ENCODE results near the gene CLEC3B.
"Not testable (repeated sequence)": the region's sequence is repeated elsewhere in the genome, so short reads cannot be mapped to it uniquely, and the experiment has no call there.

Gene CLEC3B

GRCh38 chr3:45075821-45076625 lies 49.9 kb downstream of the CLEC3B start:
- no peak for DNase-seq

DNA sequence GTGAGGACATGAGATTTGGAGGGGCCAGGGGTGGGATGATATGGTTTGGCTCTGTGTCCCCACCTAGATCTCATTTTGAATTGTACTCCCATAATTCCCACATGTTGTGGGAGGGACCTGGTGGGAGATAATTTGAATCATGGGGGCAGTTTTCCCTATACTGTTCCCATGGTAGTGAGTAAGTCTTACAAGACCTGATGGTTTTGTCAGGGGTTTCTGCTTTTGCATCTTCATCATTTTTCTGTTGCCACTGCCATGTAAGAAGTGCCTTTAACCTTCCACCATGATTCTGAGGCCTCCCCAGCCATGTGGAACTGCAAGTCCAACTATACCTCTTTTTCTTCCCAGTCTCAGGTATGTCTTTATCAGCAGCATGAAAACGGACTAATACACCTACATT lies 52.2 kb downstream of the CLEC3B start:
- DNase-seq, result not testable (repeated sequence)

- no peak for DNase-seq
Observed at GRCh38 chr3:45078910-45079522, 52.9 kb downstream of the CLEC3B start.

DNA sequence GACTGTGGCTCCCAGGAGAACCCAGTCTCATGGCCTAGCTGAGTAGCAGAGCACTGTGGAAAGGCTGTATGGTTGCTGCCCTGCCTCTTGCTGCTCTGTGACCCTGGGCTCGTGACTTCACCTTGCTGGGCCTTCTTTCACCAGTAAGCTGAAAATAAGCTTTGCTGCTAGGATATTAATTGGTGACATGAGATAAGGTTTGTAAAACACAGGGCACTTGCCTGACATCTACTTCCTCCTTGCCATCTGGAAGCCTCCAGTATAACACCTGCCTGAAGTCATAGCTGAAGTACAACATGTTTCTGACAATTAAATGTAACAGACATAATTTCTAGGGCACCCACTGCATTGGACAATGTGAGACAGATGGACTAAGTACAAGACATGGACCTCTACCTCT lies 53.6 kb downstream of the CLEC3B start:
- no peak for DNase-seq

DNA sequence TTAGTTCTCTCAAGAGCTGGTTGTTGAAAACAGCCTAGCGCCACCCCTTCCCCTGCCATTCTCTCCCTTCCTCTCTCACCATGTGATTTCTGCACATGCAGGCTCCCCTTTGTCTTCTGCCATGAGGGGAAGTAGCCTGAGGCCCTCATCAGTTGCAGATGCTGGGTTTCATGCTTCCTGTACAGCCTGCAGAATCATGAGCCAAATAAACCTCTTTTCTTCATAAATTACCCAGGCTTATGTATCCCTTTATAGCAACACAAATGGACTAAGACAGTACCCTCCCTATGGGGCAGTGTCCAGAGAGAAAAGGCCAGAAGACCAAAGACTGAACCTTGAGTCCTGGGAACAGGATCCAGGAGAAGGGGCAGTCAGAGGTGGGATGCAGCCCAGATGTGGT lies 54.7 kb downstream of the CLEC3B start:
- no peak for DNase-seq

DNA sequence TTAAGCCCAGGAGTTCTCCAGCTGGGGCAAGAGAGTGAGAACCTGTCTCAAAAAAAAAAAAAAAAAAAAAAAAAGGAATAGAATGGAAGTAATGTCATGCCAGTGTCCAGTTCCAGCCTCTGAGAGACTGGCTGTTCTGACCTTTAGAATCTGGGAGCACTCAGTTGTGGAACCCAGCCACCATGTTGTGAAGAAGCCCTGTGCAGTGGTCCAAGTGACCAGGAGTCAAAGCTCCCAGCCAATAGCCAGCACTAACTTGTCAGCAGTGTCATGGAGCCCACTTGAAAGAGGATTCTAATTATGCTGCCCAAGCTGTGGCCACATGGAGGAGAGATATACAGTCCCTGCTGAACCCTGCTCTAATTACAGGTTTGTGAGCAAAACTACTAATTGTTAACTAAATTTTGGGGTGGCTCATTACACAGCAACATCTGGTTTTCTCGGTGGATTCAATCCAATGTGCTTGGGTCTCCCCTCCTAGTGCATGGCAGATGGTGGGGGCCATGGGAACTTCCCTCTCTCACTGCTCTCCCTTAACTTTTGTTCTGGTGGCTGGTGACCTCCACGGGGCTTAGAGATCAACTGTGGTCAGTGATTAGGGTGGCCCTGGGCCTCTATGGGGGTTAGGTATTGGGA lies 55.5 kb downstream of the CLEC3B start:
- no peak for DNase-seq

DNA sequence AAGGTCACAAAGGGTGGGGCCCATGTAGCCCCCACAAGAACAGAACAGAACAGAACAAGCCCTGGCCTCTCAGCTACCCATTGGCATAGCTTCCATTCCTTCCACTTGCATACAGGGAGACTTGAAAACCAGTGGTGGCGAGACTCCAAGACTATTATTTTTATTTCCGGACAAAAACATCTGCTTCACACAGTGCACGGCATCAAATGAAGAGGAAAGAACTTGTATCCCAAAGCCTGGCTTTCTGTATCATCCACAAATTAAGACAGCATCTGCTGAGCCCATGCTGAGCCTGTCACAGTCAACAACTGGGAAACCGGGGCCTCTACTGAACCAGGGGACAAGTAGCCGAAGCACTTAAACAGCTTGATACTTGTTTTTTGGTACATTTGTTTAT lies 56.0 kb downstream of the CLEC3B start:
- no peak for DNase-seq

DNA sequence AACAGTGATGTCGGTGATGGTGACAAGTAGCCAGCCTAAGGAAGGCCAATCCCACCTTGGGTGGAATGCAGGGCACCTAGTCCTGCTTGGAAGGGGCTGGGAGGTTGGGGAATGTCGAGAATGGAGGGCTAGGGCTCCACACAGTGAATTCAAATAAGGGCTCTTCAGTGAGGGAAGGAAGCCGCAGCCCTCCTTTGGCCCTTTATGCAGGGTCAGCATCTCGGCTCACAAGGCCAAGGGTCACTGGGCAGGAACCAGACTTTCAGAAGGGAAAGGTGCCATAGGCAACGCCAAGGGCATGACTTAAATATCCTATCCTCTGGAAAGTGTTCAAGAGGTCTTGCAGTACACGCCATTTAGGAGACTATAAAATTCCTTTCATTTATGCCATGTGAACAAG lies 56.9 kb downstream of the CLEC3B start:
- no peak for DNase-seq

DNA sequence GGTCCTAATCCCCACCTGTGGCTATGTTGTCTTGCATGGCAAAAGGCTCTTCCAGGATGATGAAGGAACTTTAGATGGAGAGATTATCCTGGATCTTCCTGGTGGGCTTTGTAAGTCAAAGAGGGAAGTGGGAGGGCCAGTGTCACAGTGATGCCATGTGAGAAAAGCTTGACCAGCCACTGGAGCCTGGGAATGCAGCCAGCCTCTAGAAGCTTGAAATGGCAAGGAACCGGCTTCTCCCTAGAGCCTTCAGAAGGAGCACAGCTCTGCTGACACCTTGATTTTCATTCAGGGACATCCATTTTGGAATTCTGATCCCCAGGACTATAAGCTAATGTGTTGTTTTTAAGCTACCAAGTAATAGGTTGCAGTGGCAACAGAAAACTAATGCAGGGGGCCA lies 58.3 kb downstream of the CLEC3B start:
- DNase-seq, result no peak

DNA sequence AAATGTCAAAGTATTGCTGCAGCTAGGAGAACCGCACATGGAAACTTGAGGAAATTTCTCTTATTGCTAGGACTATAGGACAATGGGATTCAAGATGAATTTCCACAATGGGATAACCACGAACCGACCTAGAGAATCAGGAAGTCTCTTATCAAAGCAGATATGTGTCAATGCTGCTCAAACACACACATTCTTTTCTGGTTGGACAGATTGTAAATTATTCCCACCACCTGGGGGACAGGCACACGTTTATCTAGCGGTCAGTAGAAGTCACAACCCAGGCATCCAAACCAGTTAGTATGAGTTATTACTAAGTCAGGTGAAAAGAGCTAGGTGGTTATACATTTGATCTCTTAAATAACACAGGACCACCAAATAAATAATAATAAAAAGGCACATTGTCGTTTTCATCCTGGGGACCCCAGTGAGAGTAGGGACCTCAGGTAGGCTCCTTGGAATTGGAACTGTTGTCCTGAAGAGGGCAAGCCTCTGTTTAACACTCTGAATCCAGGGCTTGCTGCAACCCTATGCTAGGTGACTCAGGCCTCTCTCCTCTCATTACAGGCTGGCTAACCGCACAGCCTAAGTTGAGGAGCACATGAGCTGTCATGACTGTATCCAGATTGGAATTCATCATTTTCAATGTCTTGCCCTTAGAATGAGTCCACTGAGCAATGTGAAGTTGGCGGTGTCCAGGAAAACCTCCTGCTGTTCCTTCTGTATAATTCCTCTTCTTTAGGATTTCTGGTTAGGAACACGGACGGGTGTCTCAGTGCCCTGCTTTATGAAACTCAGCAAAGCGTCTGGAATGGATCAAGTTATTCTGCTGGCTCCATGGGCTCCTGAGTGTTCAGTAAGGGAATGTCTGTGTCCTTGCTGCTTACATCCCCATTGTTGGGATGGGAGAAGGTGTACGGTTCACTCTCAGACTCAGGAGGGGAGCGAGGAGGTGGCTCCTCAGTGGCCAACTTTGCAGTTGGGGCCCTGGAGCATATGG lies 59.0 kb downstream of the CLEC3B start:
- no peak for DNase-seq
